Astrocyte (in vitro differentiated cells and primary cell): ENCODE data around the gene CHAD.

ENCODE experiments used
- CTCF ChIP-seq: IDR thresholded peaks from 2 replicates; pipeline ENCODE4 v1.5.1; 2011; ENCODE audit warnings: low read depth, mild to moderate bottlenecking, inconsistent platforms, low read length, moderate library complexity; ENCODE audit not compliant: insufficient read depth
- EZH2 ChIP-seq: IDR thresholded peaks from 2 replicates; pipeline ENCODE4 v1.6.1; 2012; ENCODE audit warnings: mild to moderate bottlenecking, low read length, inconsistent platforms; ENCODE audit not compliant: insufficient read depth

GRCh38 chr17:50457621-50458020 lies 11.1 kb downstream of the CHAD start:
- TF ChIP-seq CTCF: no peak
- TF ChIP-seq EZH2: no peak
